ENCODE data around the gene MSH4. TPM values are rescaled to one million over a fixed set of nuclear protein-coding genes. Genes with fewer than 3 reads are reported as not detected.

Gene MSH4
- total and polyA plus RNA-seq, 4 donors, result 0.44 to 0.79 (median 0.57) TPM

DNA sequence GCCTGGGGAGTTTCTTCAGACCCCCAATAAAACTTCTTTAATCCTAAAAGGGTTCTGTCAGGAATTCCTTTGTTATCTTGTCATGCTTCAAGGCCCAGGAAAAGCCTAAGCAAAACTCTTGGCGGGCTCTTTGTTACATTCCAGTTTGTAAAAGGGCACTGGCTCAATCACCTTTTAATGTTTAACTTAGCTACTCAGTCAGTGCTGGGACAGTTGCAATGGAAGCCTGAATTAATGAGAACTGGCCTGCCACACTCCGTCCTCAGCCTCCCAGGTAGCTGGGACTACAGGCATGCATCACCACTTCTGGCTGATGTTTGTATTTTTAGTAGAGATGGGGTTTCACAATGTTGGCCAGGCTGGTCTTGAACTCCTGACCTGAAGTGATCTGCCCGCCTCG lies 156.8 kb downstream of the MSH4 start:
- no peaks in the 10 kb centered on the region for H3K9me3 ChIP-seq (ENCODE audit: control insufficient read depth, insufficient read depth, low read length)
- no peaks in the 10 kb centered on the region for H3K4me1 ChIP-seq (ENCODE audit: control insufficient read depth, insufficient read depth, low read length)
- DNase-seq (ENCODE audit: low read depth in 4 of 6, low spot score in 6 of 6), result no peak
- H3K4me3 ChIP-seq (ENCODE audit: low read depth, low read length), result no peak overlapping the region
- no peak overlapping the region for H3K27ac ChIP-seq (ENCODE audit: low read depth, low read length)
- no peaks in the 10 kb centered on the region for H3K36me3 ChIP-seq (ENCODE audit: control insufficient read depth, insufficient read depth, low read length)
- no peaks in the 10 kb centered on the region for H3K27me3 ChIP-seq (ENCODE audit: control insufficient read depth, insufficient read depth, low read length)
- WGBS (ENCODE audit: insufficient coverage), result 59% methylated on average over 2 of the region's 4 CpGs

DNA sequence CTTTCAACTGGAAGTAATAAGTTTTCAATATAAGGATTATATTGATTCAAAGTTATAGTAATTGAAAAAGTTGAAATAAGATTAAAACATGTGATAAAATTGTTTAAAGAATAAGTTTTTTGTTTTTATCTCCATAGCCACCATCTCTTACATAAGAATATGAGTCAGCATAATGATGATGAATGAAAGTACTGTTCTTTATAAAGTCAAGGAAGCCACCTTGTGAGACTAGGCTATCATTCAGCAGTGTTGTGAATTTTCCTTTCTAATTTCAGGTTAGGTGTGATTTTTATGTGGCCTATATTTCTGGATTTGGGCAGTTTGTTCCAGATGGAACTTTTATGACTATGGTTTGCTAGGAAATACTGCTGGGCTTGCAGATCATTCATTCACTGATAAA lies 157.9 kb downstream of the MSH4 start:
- H3K9me3 ChIP-seq (ENCODE audit: control insufficient read depth, insufficient read depth, low read length), result no peaks in the 10 kb centered on the region
- no peaks in the 10 kb centered on the region for H3K36me3 ChIP-seq (ENCODE audit: control insufficient read depth, insufficient read depth, low read length)
- H3K27ac ChIP-seq (ENCODE audit: low read depth, low read length), result no peak overlapping the region
- no peaks in the 10 kb centered on the region for H3K27me3 ChIP-seq (ENCODE audit: control insufficient read depth, insufficient read depth, low read length)
- DNase-seq (ENCODE audit: low read depth in 4 of 6, low spot score in 6 of 6), result no peak
- no peak overlapping the region for H3K4me3 ChIP-seq (ENCODE audit: low read depth, low read length)
- H3K4me1 ChIP-seq (ENCODE audit: control insufficient read depth, insufficient read depth, low read length), result no peaks in the 10 kb centered on the region

Small RNA genes within 50 kb of the gene (small RNA-seq; reads per million reads assigned to genes)
- gene SNORD45A (ENCODE audit: low replicate concordance) (not detected), gene SNORD45B (ENCODE audit: low replicate concordance) (not detected), gene SNORD45C (ENCODE audit: low replicate concordance) (not detected)

Other genes with a start within 250 kb of the MSH4 start
- gene SLC44A5, start 185.8 kb upstream of the MSH4 start, total RNA-seq, result 10 to 100 TPM; 13.1 to 37.7 TPM
- 10 to 100 TPM; 27.9 to 37.7 TPM for gene SLC44A5, start 185.8 kb upstream of the MSH4 start, polyA plus RNA-seq (ENCODE audit: insufficient read length in 2 of 2)
- gene ACADM, start 72.2 kb upstream of the MSH4 start, total RNA-seq, result 10 to 100 TPM; 73.7 to 85.2 TPM
- gene ACADM, start 72.2 kb upstream of the MSH4 start, polyA plus RNA-seq (ENCODE audit: insufficient read length in 2 of 2), result 10 to 100 TPM; 83.1 to 88.5 TPM
- gene RABGGTB, start 10.6 kb upstream of the MSH4 start, total RNA-seq, result 100 to 1,000 TPM in 1 of 2 donors, 10 to 100 TPM in 1; 74.3 to 101 TPM
- 10 to 100 TPM; 78.4 to 80.8 TPM for gene RABGGTB, start 10.6 kb upstream of the MSH4 start, polyA plus RNA-seq (ENCODE audit: insufficient read length in 2 of 2)
- gene ASB17, start 135.5 kb downstream of the MSH4 start, total RNA-seq, result not detected
- not detected for gene ASB17, start 135.5 kb downstream of the MSH4 start, polyA plus RNA-seq (ENCODE audit: insufficient read length in 2 of 2)